ENCODE measurements around the gene TMEM132C.

Gene TMEM132C

GRCh38 chr12:128549601-128550218, 282.7 kb downstream of the TMEM132C start:
- no peak for DNase-seq (ENCODE audit: extremely low read depth in 1 of 2, low read depth in 1 of 2)

GRCh38 chr12:128551266-128551665, 284.3 kb downstream of the TMEM132C start:
- DNase-seq (ENCODE audit: extremely low read depth in 1 of 2, low read depth in 1 of 2): no peak

- DNase-seq (ENCODE audit: extremely low read depth in 1 of 2, low read depth in 1 of 2): no peak
These were observed 287.8 kb downstream of the TMEM132C start for GRCh38 chr12:128554546-128555304.

- DNase-seq (ENCODE audit: extremely low read depth in 1 of 2, low read depth in 1 of 2): no peak
These were observed 290.3 kb downstream of the TMEM132C start for GRCh38 chr12:128557231-128557630.

GRCh38 chr12:128564956-128565355, 298.0 kb downstream of the TMEM132C start:
- no peak for DNase-seq (ENCODE audit: extremely low read depth in 1 of 2, low read depth in 1 of 2)

GRCh38 chr12:128567730-128568129, 300.8 kb downstream of the TMEM132C start:
- DNase-seq (ENCODE audit: extremely low read depth in 1 of 2, low read depth in 1 of 2): no peak

GRCh38 chr12:128570191-128571065, 303.5 kb downstream of the TMEM132C start:
- no peak for DNase-seq (ENCODE audit: extremely low read depth in 1 of 2, low read depth in 1 of 2)

GRCh38 chr12:128571906-128572810, 305.2 kb downstream of the TMEM132C start:
- DNase-seq (ENCODE audit: extremely low read depth in 1 of 2, low read depth in 1 of 2): no peak

GRCh38 chr12:128573907-128574306, 306.9 kb downstream of the TMEM132C start:
- no peak for DNase-seq (ENCODE audit: extremely low read depth in 1 of 2, low read depth in 1 of 2)

- no peak for DNase-seq (ENCODE audit: extremely low read depth in 1 of 2, low read depth in 1 of 2)
These were observed 311.1 kb downstream of the TMEM132C start for GRCh38 chr12:128578045-128578444.

- DNase-seq (ENCODE audit: extremely low read depth in 1 of 2, low read depth in 1 of 2): no peak
These were observed 314.4 kb downstream of the TMEM132C start for GRCh38 chr12:128581321-128581761.

GRCh38 chr12:128583453-128583852, 316.5 kb downstream of the TMEM132C start:
- DNase-seq (ENCODE audit: extremely low read depth in 1 of 2, low read depth in 1 of 2): no peak

GRCh38 chr12:128586451-128587029, 319.6 kb downstream of the TMEM132C start:
- no peak for DNase-seq (ENCODE audit: extremely low read depth in 1 of 2, low read depth in 1 of 2)

- no peak for DNase-seq (ENCODE audit: extremely low read depth in 1 of 2, low read depth in 1 of 2)
These were observed 320.9 kb downstream of the TMEM132C start for GRCh38 chr12:128587918-128588317.

- no peak for DNase-seq (ENCODE audit: extremely low read depth in 1 of 2, low read depth in 1 of 2)
These were observed 325.3 kb downstream of the TMEM132C start for GRCh38 chr12:128592220-128592744.

- no peak for DNase-seq (ENCODE audit: extremely low read depth in 1 of 2, low read depth in 1 of 2)
These were observed 327.6 kb downstream of the TMEM132C start for GRCh38 chr12:128594521-128594920.

GRCh38 chr12:128595609-128596008, 328.6 kb downstream of the TMEM132C start:
- no peak for DNase-seq (ENCODE audit: extremely low read depth in 1 of 2, low read depth in 1 of 2)

GRCh38 chr12:128600886-128601285, 333.9 kb downstream of the TMEM132C start:
- DNase-seq (ENCODE audit: extremely low read depth in 1 of 2, low read depth in 1 of 2): no peak

GRCh38 chr12:128603573-128604115, 336.7 kb downstream of the TMEM132C start:
- no peak for DNase-seq (ENCODE audit: extremely low read depth in 1 of 2, low read depth in 1 of 2)
